Smooth muscle cell (in vitro differentiated cells): ENCODE data around the gene NEK9. TPM values are rescaled to one million over a fixed set of nuclear protein-coding genes. Genes with fewer than 3 reads are reported as not detected.
A peak's percentile ranks its signal among the peaks of the same experiment; 100 is the strongest.
"Not testable (repeated sequence)": the region's sequence is repeated elsewhere in the genome, so short reads cannot be mapped to it uniquely, and the experiment has no call there.

Experiments
- DNase-seq: peaks from one replicate; lab custom pipeline; 2025; ENCODE audit not compliant: unreplicated experiment; lab: John Stamatoyannopoulos, UW
- H2AFZ ChIP-seq: fragments of 200-600 bp; sonication (generic); 2 replicates; pipeline ENCODE4 v1.6.0; 2016; ENCODE audit warnings: antibody characterized with exemption, low read depth, mild to moderate bottlenecking
- H3F3A ChIP-seq: fragments of 200-600 bp; sonication (generic); 2 replicates; pipeline ENCODE4 v1.6.0; 2017; ENCODE audit warnings: antibody characterized with exemption, low read depth
- H3K27ac ChIP-seq: fragments of 200-600 bp; sonication (generic); 2 replicates; pipeline ENCODE4 v1.5.1; 2016; ENCODE audit warnings: low read depth, mild to moderate bottlenecking
- H3K27me3 ChIP-seq: fragments of 200-600 bp; sonication (generic); 2 replicates; pipeline ENCODE4 v1.6.1; 2016; ENCODE audit warnings: low read depth, mild to moderate bottlenecking
- H3K36me3 ChIP-seq: fragments of 200-600 bp; sonication (generic); 2 replicates; pipeline ENCODE4 v1.5.1; 2016; ENCODE audit warnings: low read depth
- H3K4me1 ChIP-seq: fragments of 200-600 bp; sonication (generic); 2 replicates; pipeline ENCODE4 v1.5.1; 2016; ENCODE audit warnings: low read depth
- H3K4me2 ChIP-seq: fragments of 200-600 bp; sonication (generic); 2 replicates; pipeline ENCODE4 v1.6.0; 2016; ENCODE audit warnings: mild to moderate bottlenecking
- H3K4me3 ChIP-seq: fragments of 200-600 bp; sonication (generic); 2 replicates; pipeline ENCODE4 v1.5.1; 2016; ENCODE audit warnings: mild to moderate bottlenecking
- H3K79me2 ChIP-seq: fragments of 200-600 bp; sonication (generic); 2 replicates; pipeline ENCODE4 v1.6.0; 2016; ENCODE audit warnings: low read depth, mild to moderate bottlenecking
- H3K9ac ChIP-seq: fragments of 200-600 bp; sonication (generic); 2 replicates; pipeline ENCODE4 v1.6.0; 2016; ENCODE audit warnings: low read depth
- H3K9me3 ChIP-seq: fragments of 200-600 bp; sonication (generic); replicated peaks from 2 replicates; pipeline ENCODE4 v1.5.1; 2016; ENCODE audit warnings: low read depth
- H4K20me1 ChIP-seq: fragments of 200-600 bp; sonication (generic); 2 replicates; pipeline ENCODE4 v1.6.0; 2016; ENCODE audit warnings: low read depth
- CTCF ChIP-seq: fragments of 200-600 bp; sonication (generic); IDR thresholded peaks from 2 replicates; pipeline ENCODE4 v1.5.1; 2017; ENCODE audit warnings: borderline replicate concordance, mild to moderate bottlenecking, antibody characterized with exemption; ENCODE audit not compliant: insufficient read depth, poor library complexity, severe bottlenecking
- WGBS: methylation state at CpG from one replicate; pipeline ENCODE4 v1.1.7; 2016; ENCODE audit warnings: low lambda C conversion rate; 5-methylcytosine and 5-hydroxymethylcytosine counted together
- polyA plus RNA-seq: library from polyadenylated mRNA; unstranded; fragments of >200 nt; fragmentation: Nextera tagmentation; extraction: Ambion mirVana; gene quantifications from 2 replicates; pipeline ENCODE4 v1.2.1, GENCODE V29; 2016
- total RNA-seq: library from RNA; depleted of rRNA; stranded (reverse); fragments of >200 nt; gene quantifications from 2 replicates; pipeline ENCODE4 v1.2.3, GENCODE V29; 2014

NEK9 gene
- total and polyA plus RNA-seq, 2 experiments from 2014 or later = 12.4 to 17.8 TPM

GRCh38 chr14:75153295-75153694 is 26.4 kb upstream of the NEK9 start:
- peaks cover 98% of the 10 kb centered on the region for H4K20me1 ChIP-seq
- 40% methylated on average over 1 of the region's 1 CpG for WGBS
- peaks cover 66% of the 10 kb centered on the region for H3K79me2 ChIP-seq
- H3K36me3 ChIP-seq = no peaks in the 10 kb centered on the region
- no peaks in the 10 kb centered on the region for H3K27me3 ChIP-seq
- H3K27ac ChIP-seq = no peak overlapping the region
- no peak overlapping the region for H3K4me3 ChIP-seq
- H3F3A ChIP-seq = peaks cover under 1% of the 10 kb centered on the region
- H3K9me3 ChIP-seq = no peaks in the 10 kb centered on the region
- peaks cover 6% of the 10 kb centered on the region for H3K4me1 ChIP-seq
- TF ChIP-seq CTCF = no peak
- no peak overlapping the region for H3K4me2 ChIP-seq
- no peak overlapping the region for H2AFZ ChIP-seq
- H3K9ac ChIP-seq = no peak overlapping the region
- DNase-seq = no peak

- Histone ChIP-seq H3F3A (peaks cover 8% of the 10 kb centered on the region), H3K4me3 (no peak overlapping the region), H3K79me2 (peaks cover 51% of the 10 kb centered on the region), H3K9me3 (no peaks in the 10 kb centered on the region), H4K20me1 (peaks cover 96% of the 10 kb centered on the region), H3K4me1 (peaks cover 10% of the 10 kb centered on the region), H3K27me3 (no peaks in the 10 kb centered on the region), H3K4me2 (peak overlapping the region; percentile 16), H3K27ac (peak overlapping the region; percentile 20), H3K36me3 (no peaks in the 10 kb centered on the region), H3K9ac (no peak overlapping the region), H2AFZ (no peak overlapping the region)
- no peak for TF ChIP-seq CTCF
- DNase-seq = no peak
- WGBS = 95% methylated on average over 1 of the region's 1 CpG
Observed at GRCh38 chr14:75151851-75152250, 25.0 kb upstream of the NEK9 start.

GRCh38 chr14:75150637-75151036 is 23.8 kb upstream of the NEK9 start:
- 87% methylated on average over 6 of the region's 6 CpGs for WGBS

GRCh38 chr14:75150150-75150549 is 23.3 kb upstream of the NEK9 start:
- peaks cover 49% of the 10 kb centered on the region for H3K79me2 ChIP-seq
- H3K27ac ChIP-seq = no peak overlapping the region
- peaks cover 7% of the 10 kb centered on the region for H3K4me1 ChIP-seq
- H3K9ac ChIP-seq = no peak overlapping the region
- no peaks in the 10 kb centered on the region for H3K36me3 ChIP-seq
- 92% methylated on average over 2 of the region's 2 CpGs for WGBS
- H3K9me3 ChIP-seq = no peaks in the 10 kb centered on the region
- no peak overlapping the region for H3K4me3 ChIP-seq
- DNase-seq = no peak
- H3K27me3 ChIP-seq = no peaks in the 10 kb centered on the region
- H3K4me2 ChIP-seq = no peak overlapping the region
- no peak for TF ChIP-seq CTCF
- H2AFZ ChIP-seq = no peak overlapping the region
- peaks cover 17% of the 10 kb centered on the region for H3F3A ChIP-seq
- H4K20me1 ChIP-seq = peaks cover 96% of the 10 kb centered on the region

More at GRCh38 chr14:75150637-75151036, 23.8 kb upstream of the NEK9 start:
- H3K27me3 ChIP-seq, H3K4me1 ChIP-seq, H3K9ac ChIP-seq, H3K4me2 ChIP-seq, H2AFZ ChIP-seq, H3K27ac ChIP-seq, H3K9me3 ChIP-seq, DNase-seq, H3K4me3 ChIP-seq, H3K36me3 ChIP-seq: not testable (repeated sequence)
- Histone ChIP-seq H3K79me2 (peaks cover 51% of the 10 kb centered on the region), H3F3A (peaks cover 17% of the 10 kb centered on the region), H4K20me1 (peaks cover 96% of the 10 kb centered on the region)
